Endodermal cell (in vitro differentiated cells): ENCODE results near the gene SFMBT2. TPM values are rescaled to one million over a fixed set of nuclear protein-coding genes. Genes with fewer than 3 reads are reported as not detected.

ENCODE experiments used
- DNase-seq: peaks from one replicate; pipeline ENCODE4 v3.0.0-alpha.2; 2017
- H3K27ac ChIP-seq: 2 replicates; pipeline ENCODE4 v1.5.1; 2013; ENCODE audit warnings: mild to moderate bottlenecking, low read depth, low read length, moderate library complexity
- H3K27me3 ChIP-seq: 2 replicates; pipeline ENCODE4 v1.6.1; 2013; ENCODE audit warnings: mild to moderate bottlenecking, low read length, moderate library complexity; ENCODE audit not compliant: insufficient read depth, control insufficient read depth, poor library complexity, severe bottlenecking
- H3K36me3 ChIP-seq: 2 replicates; pipeline ENCODE4 v1.7.0; 2013; ENCODE audit warnings: mild to moderate bottlenecking, low read length, moderate library complexity; ENCODE audit not compliant: control insufficient read depth, insufficient read depth
- H3K4me1 ChIP-seq: one replicate; pipeline ENCODE4 v1.7.0; 2013; ENCODE audit warnings: low read length; ENCODE audit not compliant: control insufficient read depth, insufficient read depth
- H3K4me3 ChIP-seq: 2 replicates; pipeline ENCODE4 v1.5.1; 2013; ENCODE audit warnings: mild to moderate bottlenecking, low read length, moderate library complexity
- H3K9ac ChIP-seq: 2 replicates; pipeline ENCODE4 v1.6.1; 2013; ENCODE audit warnings: mild to moderate bottlenecking, low read length, moderate library complexity; ENCODE audit not compliant: poor library complexity, severe bottlenecking; ENCODE audit errors: extremely low read depth
- H3K9me3 ChIP-seq: 2 replicates; pipeline ENCODE4 v1.6.1; 2013; ENCODE audit warnings: mild to moderate bottlenecking, low read length, moderate library complexity; ENCODE audit not compliant: control insufficient read depth
- H3K27ac Mint-ChIP-seq: 2 replicates; pipeline ENCODE4 v1.8.0; 2020; ENCODE audit warnings: mixed read lengths
- H3K27me3 Mint-ChIP-seq: 2 replicates; pipeline ENCODE4 v1.8.0; 2021; ENCODE audit warnings: mild to moderate bottlenecking, mixed read lengths; ENCODE audit not compliant: insufficient read depth
- H3K36me3 Mint-ChIP-seq: 2 replicates; pipeline ENCODE4 v1.8.0; 2020; ENCODE audit warnings: low read depth, mixed read lengths
- H3K4me1 Mint-ChIP-seq: 2 replicates; pipeline ENCODE4 v1.8.0; 2020; ENCODE audit warnings: mixed read lengths
- H3K4me3 Mint-ChIP-seq: 2 replicates; pipeline ENCODE4 v1.8.0; 2020; ENCODE audit warnings: mild to moderate bottlenecking, moderate library complexity, mixed read lengths
- H3K9me3 Mint-ChIP-seq: 2 replicates; pipeline ENCODE4 v1.8.0; 2020; ENCODE audit warnings: mild to moderate bottlenecking, mixed read lengths
- CTCF ChIP-seq: fragments of 200-600 bp; sonication (generic); conservative IDR thresholded peaks from 2 replicates; pipeline ENCODE4 v1.5.0; 2021; ENCODE audit warnings: antibody characterized with exemption, mild to moderate bottlenecking
- WGBS, 2 experiments: methylation state at CpG; one replicate each; pipeline versions ENCODE4 v1.1.5 to v1.1.7; 2013; ENCODE audit warnings: missing lambda C conversion rate in 2 of 2, mixed read lengths in 1 of 2; ENCODE audit not compliant: insufficient coverage in 1 of 2, insufficient read length in 1 of 2; 5-methylcytosine and 5-hydroxymethylcytosine counted together
- total RNA-seq, 2 donors: library from RNA; stranded (reverse); fragmentation: NEBNext Ultra II Directional in 1 of 2; extraction: Animal tissue kit (Norgen Biotek cat#: 25700) in 1 of 2; gene quantifications; 2 replicates in 1 of 2; 3 replicates in 1 of 2; pipeline ENCODE4 v1.2.1, GENCODE V29; 2021

Gene SFMBT2
- total RNA-seq, 2 donors from 2014 or later, result 3.9 to 5.3 TPM

- DNase-seq, result no peak
- Mint-ChIP-seq H3K27me3 (no peaks in the 10 kb centered on the region), H3K4me1 (peaks cover 20% of the 10 kb centered on the region), H3K4me3 (no peak overlapping the region), H3K36me3 (peaks cover 11% of the 10 kb centered on the region), H3K9me3 (peaks cover 13% of the 10 kb centered on the region), H3K27ac (no peak overlapping the region)
- H3K9me3 ChIP-seq, result peaks cover 10% of the 10 kb centered on the region
- H3K27me3 ChIP-seq, result no peaks in the 10 kb centered on the region
- no peak overlapping the region for H3K9ac ChIP-seq
- no peaks in the 10 kb centered on the region for H3K4me1 ChIP-seq
- WGBS, 2 experiments, result 73 to 95% methylated on average over 2 to 3 of the region's 3 CpGs
- H3K4me3 ChIP-seq, result no peak overlapping the region
- no peak overlapping the region for H3K27ac ChIP-seq
- no peak for TF ChIP-seq CTCF
- no peaks in the 10 kb centered on the region for H3K36me3 ChIP-seq
These were observed 67.8 kb downstream of the SFMBT2 start for GRCh38 chr10:7343040-7343439.

- no peak overlapping the region for H3K4me3 ChIP-seq
- no peak overlapping the region for H3K4me3 Mint-ChIP-seq
- H3K9me3 Mint-ChIP-seq, result peaks cover 13% of the 10 kb centered on the region
- peak; percentile 48 for DNase-seq
- H3K27ac Mint-ChIP-seq, result peak overlapping the region; percentile 44
- H3K9me3 ChIP-seq, result peaks cover 10% of the 10 kb centered on the region
- no peak overlapping the region for H3K9ac ChIP-seq
- no peaks in the 10 kb centered on the region for H3K36me3 ChIP-seq
- 52 to 82% methylated on average over 2 to 10 of the region's 10 CpGs for WGBS, 2 experiments
- H3K27ac ChIP-seq, result no peak overlapping the region
- TF ChIP-seq CTCF, result no peak
- peaks cover 22% of the 10 kb centered on the region for H3K4me1 Mint-ChIP-seq
- no peaks in the 10 kb centered on the region for H3K27me3 ChIP-seq
- H3K36me3 Mint-ChIP-seq, result peaks cover 11% of the 10 kb centered on the region
- no peaks in the 10 kb centered on the region for H3K4me1 ChIP-seq
- H3K27me3 Mint-ChIP-seq, result no peaks in the 10 kb centered on the region
These were observed 70.5 kb downstream of the SFMBT2 start for GRCh38 chr10:7340179-7340874.

GRCh38 chr10:7339510-7339909 lies 71.3 kb downstream of the SFMBT2 start:
- H3K4me3 ChIP-seq, result no peak overlapping the region
- peaks cover 10% of the 10 kb centered on the region for H3K9me3 ChIP-seq
- 83 to 86% methylated on average over 2 to 4 of the region's 4 CpGs for WGBS, 2 experiments
- no peak overlapping the region for H3K27ac ChIP-seq
- Mint-ChIP-seq H3K36me3 (peaks cover 11% of the 10 kb centered on the region), H3K27me3 (no peaks in the 10 kb centered on the region), H3K9me3 (peaks cover 13% of the 10 kb centered on the region), H3K27ac (no peak overlapping the region), H3K4me1 (peaks cover 22% of the 10 kb centered on the region), H3K4me3 (no peak overlapping the region)
- TF ChIP-seq CTCF, result no peak
- no peak overlapping the region for H3K9ac ChIP-seq
- no peaks in the 10 kb centered on the region for H3K4me1 ChIP-seq
- no peaks in the 10 kb centered on the region for H3K27me3 ChIP-seq
- no peak for DNase-seq
- no peaks in the 10 kb centered on the region for H3K36me3 ChIP-seq
